NT2/D1 (cell line): Measurements from ENCODE around the gene KRTAP16-1.

ENCODE experiments used
- SUZ12 ChIP-seq: IDR thresholded peaks from 2 replicates; pipeline ENCODE4 v1.6.1; 2011; ENCODE audit not compliant: insufficient read length, insufficient read depth; ENCODE audit errors: extremely low read depth
- YY1 ChIP-seq: IDR thresholded peaks from 2 replicates; pipeline ENCODE4 v1.6.1; 2011; ENCODE audit not compliant: insufficient read length, insufficient read depth
- ZNF274 ChIP-seq: IDR thresholded peaks from 2 replicates; pipeline ENCODE4 v1.6.1; 2011; ENCODE audit warnings: mild to moderate bottlenecking, low read depth, low read length

- TF ChIP-seq ZNF274, result no peak
- TF ChIP-seq YY1, result no peak
- TF ChIP-seq SUZ12, result no peak
Observed at GRCh38 chr17:41265078-41265477, 44.0 kb downstream of the KRTAP16-1 start, which contains the start of gene KRTAP9-6.
